Measurements from ENCODE around the gene CCP110.
A peak's percentile ranks its signal among the peaks of the same experiment; 100 is the strongest.

The CCP110 gene

GRCh38 chr16:19523559-19524355, at the start of gene CCP110:
CCP110 (plus strand) TSS chr16:19523942; CDS start chr16:19527882, 3,940 bp downstream.
- peak; percentile 86 to 94 (median 92) for DNase-seq (ENCODE audit: low read depth in 4 of 4, low spot score in 1 of 4)

- DNase-seq (ENCODE audit: low read depth in 4 of 4, low spot score in 1 of 4) = no peak
Measured at GRCh38 chr16:19474617-19475016, 49.1 kb upstream of the CCP110 start.

GRCh38 chr16:19478505-19478904, 45.2 kb upstream of the CCP110 start:
- no peak for DNase-seq (ENCODE audit: low read depth in 4 of 4, low spot score in 1 of 4)

- DNase-seq (ENCODE audit: low read depth in 4 of 4, low spot score in 1 of 4) = no peak
Measured at GRCh38 chr16:19479302-19479721, 44.4 kb upstream of the CCP110 start.

- no peak for DNase-seq (ENCODE audit: low read depth in 4 of 4, low spot score in 1 of 4)
Measured at GRCh38 chr16:19481296-19481695, 42.4 kb upstream of the CCP110 start.

GRCh38 chr16:19481769-19482168, 42.0 kb upstream of the CCP110 start:
- no peak for DNase-seq (ENCODE audit: low read depth in 4 of 4, low spot score in 1 of 4)

GRCh38 chr16:19482291-19482690, 41.5 kb upstream of the CCP110 start:
- no peak for DNase-seq (ENCODE audit: low read depth in 4 of 4, low spot score in 1 of 4)

- no peak for DNase-seq (ENCODE audit: low read depth in 4 of 4, low spot score in 1 of 4)
Measured at GRCh38 chr16:19484096-19484495, 39.6 kb upstream of the CCP110 start.

GRCh38 chr16:19485611-19486010, 38.1 kb upstream of the CCP110 start:
- DNase-seq (ENCODE audit: low read depth in 4 of 4, low spot score in 1 of 4) = no peak

- DNase-seq (ENCODE audit: low read depth in 4 of 4, low spot score in 1 of 4) = no peak
Measured at GRCh38 chr16:19486051-19486450, 37.7 kb upstream of the CCP110 start.

- no peak for DNase-seq (ENCODE audit: low read depth in 4 of 4, low spot score in 1 of 4)
Measured at GRCh38 chr16:19486750-19487325, 36.9 kb upstream of the CCP110 start.

GRCh38 chr16:19488213-19488640, 35.5 kb upstream of the CCP110 start:
- no peak for DNase-seq (ENCODE audit: low read depth in 4 of 4, low spot score in 1 of 4)

- no peak for DNase-seq (ENCODE audit: low read depth in 4 of 4, low spot score in 1 of 4)
Measured at GRCh38 chr16:19490619-19491018, 33.1 kb upstream of the CCP110 start.

- no peak for DNase-seq (ENCODE audit: low read depth in 4 of 4, low spot score in 1 of 4)
Measured at GRCh38 chr16:19497176-19497575, 26.6 kb upstream of the CCP110 start.

- DNase-seq (ENCODE audit: low read depth in 4 of 4, low spot score in 1 of 4) = no peak
Measured at GRCh38 chr16:19499006-19499405, 24.7 kb upstream of the CCP110 start.

GRCh38 chr16:19499481-19499880, 24.3 kb upstream of the CCP110 start:
- DNase-seq (ENCODE audit: low read depth in 4 of 4, low spot score in 1 of 4) = no peak

- peak; percentile 37 to 55 (median 48) for DNase-seq (ENCODE audit: low read depth in 4 of 4, low spot score in 1 of 4)
Measured at GRCh38 chr16:19502395-19503131, 21.2 kb upstream of the CCP110 start.

GRCh38 chr16:19503461-19504075, 20.2 kb upstream of the CCP110 start:
- no peak for DNase-seq (ENCODE audit: low read depth in 4 of 4, low spot score in 1 of 4)

- no peak for DNase-seq (ENCODE audit: low read depth in 4 of 4, low spot score in 1 of 4)
Measured at GRCh38 chr16:19505600-19506303, 18.0 kb upstream of the CCP110 start.

- DNase-seq (ENCODE audit: low read depth in 4 of 4, low spot score in 1 of 4) = no peak
Measured at GRCh38 chr16:19506965-19507364, 16.8 kb upstream of the CCP110 start.

- DNase-seq (ENCODE audit: low read depth in 4 of 4, low spot score in 1 of 4) = no peak
Measured at GRCh38 chr16:19507867-19508266, 15.9 kb upstream of the CCP110 start.
